Measurements from ENCODE around the gene RNF187.

DNA sequence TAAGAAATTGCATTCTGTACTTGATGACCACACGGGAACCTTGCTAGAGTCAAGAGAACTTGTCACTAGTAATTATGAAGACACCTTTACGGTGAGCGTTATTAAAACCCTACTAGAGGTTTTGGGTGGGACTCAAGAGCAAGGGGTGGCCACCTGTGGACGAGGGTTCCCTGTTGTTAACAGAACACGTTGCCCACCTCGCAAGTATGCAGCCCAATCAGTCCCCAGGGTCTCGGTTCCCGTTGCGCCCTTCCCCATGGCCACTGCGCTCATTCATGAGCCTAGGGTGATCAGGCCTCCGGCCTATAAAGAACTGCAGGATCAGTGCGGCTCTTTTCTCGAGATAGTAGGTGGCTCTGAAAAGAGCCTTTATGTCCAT lies 30.2 kb upstream of the RNF187 start:
- TF ChIP-seq, protein P1, sequence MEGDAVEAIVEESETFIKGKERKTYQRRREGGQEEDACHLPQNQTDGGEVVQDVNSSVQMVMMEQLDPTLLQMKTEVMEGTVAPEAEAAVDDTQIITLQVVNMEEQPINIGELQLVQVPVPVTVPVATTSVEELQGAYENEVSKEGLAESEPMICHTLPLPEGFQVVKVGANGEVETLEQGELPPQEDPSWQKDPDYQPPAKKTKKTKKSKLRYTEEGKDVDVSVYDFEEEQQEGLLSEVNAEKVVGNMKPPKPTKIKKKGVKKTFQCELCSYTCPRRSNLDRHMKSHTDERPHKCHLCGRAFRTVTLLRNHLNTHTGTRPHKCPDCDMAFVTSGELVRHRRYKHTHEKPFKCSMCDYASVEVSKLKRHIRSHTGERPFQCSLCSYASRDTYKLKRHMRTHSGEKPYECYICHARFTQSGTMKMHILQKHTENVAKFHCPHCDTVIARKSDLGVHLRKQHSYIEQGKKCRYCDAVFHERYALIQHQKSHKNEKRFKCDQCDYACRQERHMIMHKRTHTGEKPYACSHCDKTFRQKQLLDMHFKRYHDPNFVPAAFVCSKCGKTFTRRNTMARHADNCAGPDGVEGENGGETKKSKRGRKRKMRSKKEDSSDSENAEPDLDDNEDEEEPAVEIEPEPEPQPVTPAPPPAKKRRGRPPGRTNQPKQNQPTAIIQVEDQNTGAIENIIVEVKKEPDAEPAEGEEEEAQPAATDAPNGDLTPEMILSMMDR (IDR thresholded peaks at IDR 0.05; ENCODE audit: poor library complexity): no peak
- TF ChIP-seq EZH2phosphoT487 (IDR thresholded peaks at IDR 0.05; ENCODE audit: low read depth, severe bottlenecking, unreplicated experiment) (no peak), EZH2 (IDR thresholded peaks at IDR 0.05; ENCODE audit: borderline replicate concordance) (no peak)

All from hepatocyte (in vitro differentiated cells).